Stimulated activated CD8-positive, alpha-beta memory T cell treated with anti-CD3 and anti-CD28 coated beads, Interleukin-4, amount 100 ng/mL, for 4 hours (primary cell): Measurements from ENCODE around the gene SORCS2.

Experiments used
- DNase-seq, 2 donors: peaks; one replicate each; pipeline ENCODE4 v3.0.0-alpha.2; 2020; ENCODE audit warnings: low read depth in 2 of 2, low spot score in 1 of 2

SORCS2 gene

DNA sequence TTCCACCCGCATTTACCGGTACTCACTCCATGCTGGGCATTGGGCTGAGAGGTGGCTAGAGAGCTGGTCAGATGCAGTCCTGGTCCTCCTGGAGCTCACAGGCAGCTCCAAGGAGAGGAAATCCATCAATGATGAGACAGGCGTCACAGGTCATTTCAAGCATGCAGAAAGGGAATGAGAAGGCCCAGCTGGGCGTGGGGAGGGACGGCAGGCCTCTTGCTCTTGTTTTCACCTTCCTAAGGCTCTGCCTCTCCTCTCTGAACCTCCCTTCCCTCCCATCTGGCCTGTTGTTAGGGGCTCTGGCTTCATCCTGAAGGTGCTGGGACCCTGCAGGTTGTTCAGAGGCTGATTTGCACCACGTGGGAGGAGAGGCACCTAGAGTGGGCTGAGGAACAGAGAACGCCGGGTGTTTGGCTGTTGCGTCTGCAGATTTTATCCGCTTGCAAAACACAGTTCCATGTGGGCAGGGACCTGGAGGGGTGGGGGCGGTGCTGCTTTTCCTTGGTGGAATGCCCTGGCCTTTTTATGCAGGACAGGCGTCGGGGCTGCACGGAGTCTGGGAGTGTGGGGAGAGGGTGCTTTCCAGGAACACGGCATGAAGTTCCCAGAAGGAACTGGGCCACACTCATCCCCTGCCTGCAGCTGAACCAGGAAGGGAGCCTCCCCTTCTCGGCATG, 323.9 kb downstream of the SORCS2 start:
- no peak for DNase-seq

GRCh38 chr4:7516773-7517144, 324.4 kb downstream of the SORCS2 start:
- no peak for DNase-seq

DNA sequence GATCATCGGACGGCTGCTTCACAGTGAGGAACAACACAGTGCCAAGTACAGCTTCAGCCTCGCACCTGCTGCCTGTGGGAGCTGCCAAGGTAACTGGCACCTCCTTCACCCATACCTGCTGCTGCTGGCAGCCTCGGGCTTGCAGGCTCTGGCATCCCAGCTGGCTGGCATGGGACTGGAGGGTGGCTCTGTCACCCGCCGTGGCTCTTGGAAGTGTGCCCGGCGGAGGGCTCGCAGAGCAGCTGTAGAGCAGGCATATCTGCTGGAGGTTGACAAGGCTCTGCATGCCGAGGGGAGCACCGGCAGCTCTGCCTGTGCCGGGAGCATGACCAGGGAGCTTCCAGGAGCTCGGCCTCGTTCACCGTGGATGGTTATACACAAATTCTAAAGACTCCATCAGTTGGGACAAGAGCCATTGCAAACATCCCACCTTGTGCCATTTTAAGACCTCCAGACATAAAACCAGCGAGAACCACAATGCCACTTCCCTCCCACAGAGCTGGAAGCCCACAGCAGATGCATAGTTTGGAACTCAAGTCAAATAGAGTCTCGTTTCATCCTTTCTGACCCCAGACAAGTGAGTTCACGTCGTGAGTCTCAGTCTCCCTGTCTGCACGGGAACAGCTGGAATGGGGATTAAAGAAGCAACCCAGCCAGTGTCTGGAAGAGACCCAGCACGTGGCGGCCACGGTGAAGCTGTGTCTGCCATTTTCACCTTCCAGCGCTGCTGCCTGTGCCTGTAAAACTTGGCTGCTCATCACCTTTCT, 326.7 kb downstream of the SORCS2 start:
- no peak for DNase-seq

DNA sequence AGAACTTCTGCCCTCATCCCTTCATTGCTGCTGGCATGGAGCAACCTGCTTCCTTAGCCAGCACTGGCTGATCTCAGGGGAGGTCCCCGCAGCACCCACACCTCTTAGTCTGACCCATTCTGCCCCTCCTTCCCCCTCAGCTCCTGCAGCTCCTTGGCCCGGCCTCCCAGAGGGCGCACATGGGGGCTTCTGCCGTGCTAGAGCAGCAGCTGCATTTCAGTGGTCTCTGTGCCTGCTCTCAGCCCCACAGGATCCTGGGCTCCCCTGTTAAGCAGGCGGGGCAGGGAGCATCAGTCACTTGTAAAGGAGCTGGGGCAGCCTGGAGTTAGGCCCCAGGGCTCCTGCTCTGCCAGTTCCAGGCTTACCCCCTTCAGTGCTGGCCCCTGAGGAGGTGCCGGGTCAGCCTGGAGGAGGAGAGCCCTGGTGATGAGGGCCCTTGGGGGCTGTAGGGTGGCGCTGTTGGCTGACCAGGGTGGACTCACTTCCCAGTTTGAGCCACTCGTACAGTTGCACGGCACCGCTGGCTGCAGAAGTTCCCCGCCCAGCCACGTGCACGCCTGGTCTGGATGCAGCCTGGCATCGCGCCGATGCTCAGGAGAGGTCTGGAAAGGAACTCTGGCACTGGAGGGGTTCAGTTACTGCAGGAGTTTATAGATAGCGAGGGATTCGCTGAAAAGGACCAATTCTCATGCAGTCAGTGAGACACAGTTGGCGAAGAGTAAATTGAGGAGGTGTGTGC, 327.5 kb downstream of the SORCS2 start:
- no peak for DNase-seq

GRCh38 chr4:7521666-7522065, 329.3 kb downstream of the SORCS2 start:
- no peak for DNase-seq

DNA sequence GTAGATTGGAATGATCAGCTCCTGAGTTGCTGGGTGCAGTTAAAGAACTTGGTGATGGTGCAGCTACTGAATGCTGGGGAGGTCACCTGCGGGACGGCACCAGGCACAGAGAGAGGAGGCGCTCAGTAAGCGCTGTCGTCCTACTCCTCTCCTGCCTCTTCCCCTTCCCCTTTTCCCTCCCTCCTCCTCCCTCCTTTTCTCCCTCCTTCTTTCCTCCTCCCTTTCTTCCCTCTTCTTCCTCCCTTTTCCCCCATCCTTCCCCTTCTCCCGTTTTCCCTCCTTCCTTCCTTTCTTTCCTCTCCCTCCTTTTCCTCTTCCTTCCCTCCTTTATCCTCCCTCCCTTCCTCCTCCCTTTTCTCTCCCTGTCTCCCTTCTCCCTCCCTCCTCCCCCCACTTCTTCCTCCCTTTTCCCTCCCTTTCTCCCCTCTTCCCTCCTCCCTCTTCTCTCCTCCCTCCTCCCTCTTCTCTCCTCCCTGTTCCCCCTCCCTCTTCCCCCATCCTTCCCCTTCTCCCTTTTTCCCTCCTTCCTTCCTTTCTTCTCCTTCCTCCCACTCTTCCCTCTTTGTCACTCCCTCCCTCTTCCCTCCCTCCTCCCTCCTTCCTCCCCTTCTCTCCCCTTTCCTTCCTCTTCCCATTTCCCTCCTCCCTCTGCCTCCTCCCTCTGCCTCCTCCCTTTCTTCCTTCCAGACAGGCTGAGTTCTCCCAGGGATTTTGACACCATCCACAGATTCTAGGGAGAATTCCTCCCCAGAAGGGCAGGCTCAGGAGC, 330.3 kb downstream of the SORCS2 start:
- no peak for DNase-seq

GRCh38 chr4:7523526-7523925, 331.2 kb downstream of the SORCS2 start:
- DNase-seq, result no peak

- DNase-seq, result no peak
These were observed 331.8 kb downstream of the SORCS2 start for GRCh38 chr4:7524064-7524682.

DNA sequence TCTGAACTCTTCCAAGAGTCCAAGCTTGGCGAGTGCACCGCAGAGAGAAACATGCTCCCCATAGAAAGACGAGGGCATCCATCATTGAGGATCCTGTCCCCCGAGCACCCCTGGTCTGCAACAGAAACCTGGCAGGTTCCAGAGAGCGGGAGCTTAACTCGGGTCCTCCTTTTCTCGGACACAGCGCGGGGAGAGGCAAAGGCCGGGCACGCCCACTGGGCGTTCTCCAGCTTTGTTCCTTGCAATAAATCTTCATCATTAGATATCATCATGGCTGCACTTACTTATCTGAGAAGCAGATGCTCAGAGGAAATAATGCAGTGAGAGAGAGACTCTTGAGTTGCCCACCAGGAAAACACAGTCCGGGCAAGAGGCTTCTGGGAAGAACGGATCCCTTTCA, 332.5 kb downstream of the SORCS2 start:
- DNase-seq, result no peak

DNA sequence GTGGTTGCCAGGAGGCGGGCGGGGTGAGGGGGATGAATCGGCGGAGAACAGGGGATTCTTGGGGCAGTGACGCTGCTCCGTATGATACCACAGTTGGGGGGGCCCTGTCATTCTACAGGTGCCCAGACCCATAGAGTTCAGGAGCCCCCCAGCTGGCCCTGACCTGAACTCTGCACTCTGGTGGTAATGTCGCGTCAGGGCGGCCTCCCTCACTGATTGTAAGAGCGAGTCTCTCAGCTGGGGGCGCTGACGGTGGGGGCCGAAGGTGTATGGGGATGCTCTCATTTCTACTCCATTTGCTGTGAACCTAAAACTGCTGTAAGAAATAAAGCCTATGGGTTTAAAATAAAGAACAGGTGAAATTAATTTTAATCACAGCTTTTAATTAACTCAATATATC, 334.2 kb downstream of the SORCS2 start:
- no peak for DNase-seq

- no peak for DNase-seq
These were observed 334.7 kb downstream of the SORCS2 start for GRCh38 chr4:7526929-7527535.

GRCh38 chr4:7529368-7530080, 337.2 kb downstream of the SORCS2 start:
- DNase-seq, result no peak

DNA sequence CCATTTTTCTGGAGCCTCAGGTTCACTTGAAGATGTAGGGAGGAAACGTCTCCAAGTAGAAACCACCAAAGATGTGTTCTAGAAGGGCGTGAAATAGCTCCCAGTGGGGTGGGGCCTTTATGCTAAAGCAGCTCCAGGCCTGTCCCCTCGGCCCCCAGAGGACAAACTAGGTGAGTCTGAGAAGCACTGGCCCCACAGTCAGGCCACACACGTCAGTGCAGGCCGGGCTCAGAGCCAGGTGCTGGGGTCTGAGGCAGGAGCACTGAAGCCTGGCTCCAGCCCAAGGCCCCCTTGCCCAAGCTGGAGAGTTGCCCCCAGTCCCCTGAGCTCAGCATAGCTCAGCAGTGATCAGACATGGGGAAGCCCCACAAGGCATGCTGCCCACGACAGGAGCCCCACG, 337.7 kb downstream of the SORCS2 start:
- DNase-seq, result no peak

- DNase-seq, result no peak
These were observed 338.7 kb downstream of the SORCS2 start for GRCh38 chr4:7530932-7531639.

DNA sequence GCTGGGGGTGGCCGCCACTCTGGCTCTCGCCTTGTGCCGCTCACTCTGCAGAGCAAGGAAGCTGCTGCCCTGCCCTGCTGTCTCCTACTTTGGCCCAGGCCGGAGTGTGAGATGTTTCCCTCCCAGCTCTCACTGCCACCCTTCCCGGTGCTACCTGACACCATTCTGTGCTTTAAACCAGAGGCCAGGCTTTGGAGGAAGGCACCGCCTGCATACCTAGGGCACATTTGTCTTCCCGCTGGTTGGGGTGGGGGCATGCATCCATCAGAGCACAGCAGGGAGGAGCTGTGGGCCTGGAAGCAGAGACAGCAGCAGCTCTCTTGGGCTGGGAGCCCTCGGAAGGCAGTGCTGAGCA, 339.3 kb downstream of the SORCS2 start:
- no peak for DNase-seq

DNA sequence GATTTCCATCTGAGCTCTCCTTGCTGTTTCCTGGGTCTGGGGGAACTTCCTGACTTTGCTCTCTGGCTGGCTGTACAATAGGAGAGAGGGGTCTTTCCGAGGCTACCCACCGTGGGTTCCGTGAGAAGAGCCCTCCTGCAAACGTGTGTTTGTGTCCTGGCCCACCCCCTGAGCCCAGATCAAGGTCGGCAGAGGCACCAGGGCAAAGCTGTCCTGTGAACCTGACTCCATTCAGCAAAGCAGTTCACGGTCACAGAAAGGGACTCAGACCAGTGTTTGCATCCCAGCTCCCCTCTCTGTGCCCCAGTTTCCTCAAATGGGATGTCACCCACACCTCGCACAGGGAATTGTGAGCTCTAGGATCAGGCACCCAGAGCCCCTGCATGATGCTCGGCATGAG, 339.7 kb downstream of the SORCS2 start:
- DNase-seq, result no peak

DNA sequence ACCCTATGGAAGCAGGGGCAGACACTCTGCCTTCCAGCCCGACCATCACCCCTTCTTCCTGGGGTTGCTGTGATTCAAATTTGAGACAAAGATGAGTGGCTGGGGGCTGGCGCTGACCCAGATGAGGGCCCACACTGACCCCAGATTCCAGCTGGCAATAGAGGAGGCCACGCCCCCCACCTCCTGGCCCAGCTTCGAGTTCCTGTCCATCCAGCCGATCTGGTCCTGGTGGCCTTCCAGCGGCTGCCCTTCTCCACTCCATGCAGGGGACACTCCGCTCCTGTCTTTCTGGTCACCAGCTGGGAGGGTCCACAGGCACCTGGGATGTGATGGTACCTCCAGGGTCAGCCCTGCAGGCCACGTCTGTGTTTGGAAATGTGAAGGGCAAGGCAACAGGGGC, 340.9 kb downstream of the SORCS2 start:
- no peak for DNase-seq

GRCh38 chr4:7535094-7535493, 342.8 kb downstream of the SORCS2 start:
- DNase-seq, result no peak

DNA sequence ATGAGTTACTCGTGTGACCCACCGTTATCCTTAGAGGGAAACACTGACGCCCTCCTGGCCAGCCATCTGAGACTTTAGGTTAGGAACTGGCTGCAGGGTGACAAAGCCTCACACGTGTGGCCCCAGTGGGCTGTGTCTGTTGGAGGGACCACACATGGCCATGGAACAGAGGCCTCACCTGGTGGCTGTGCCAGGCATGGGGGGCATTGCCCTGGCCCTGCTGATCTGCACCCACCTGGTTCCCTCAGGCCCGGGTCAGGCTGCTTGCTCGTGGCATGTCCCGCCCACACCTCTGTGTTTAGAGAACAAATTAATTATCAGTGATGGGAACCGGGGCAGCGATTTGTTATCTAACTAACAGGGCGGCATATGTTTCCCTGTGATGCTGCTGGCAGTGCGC, 343.3 kb downstream of the SORCS2 start:
- DNase-seq, result no peak
